ENCODE results near the gene OXLD1. TPM values are rescaled to one million over a fixed set of nuclear protein-coding genes. Genes with fewer than 3 reads are reported as not detected.
A peak's percentile ranks its signal among the peaks of the same experiment; 100 is the strongest.

The OXLD1 gene
- total RNA-seq, 1 donor from 2014 or later, result 43.0 TPM

GRCh38 chr17:81638683-81639082 lies 27.7 kb downstream of the OXLD1 start:
- Histone ChIP-seq H3K36me3 (no peaks in the 10 kb centered on the region), H3K9me3 (no peaks in the 10 kb centered on the region), H3K27ac (no peak overlapping the region), H3K4me3 (no peak overlapping the region), H3K4me1 (peaks cover 26% of the 10 kb centered on the region), H3K27me3 (no peaks in the 10 kb centered on the region)
- TF ChIP-seq POLR2AphosphoS5 (IDR thresholded peaks at IDR 0.05; ENCODE audit: insufficient read depth in 1 of 2, low read depth in 1 of 2) (no peak), POLR2A (IDR thresholded peaks at IDR 0.05) (no peak)
- intact Hi-C loops (cut with DNase I), result no loop called here
- DNase-seq (ENCODE audit: extremely low spot score in 2 of 2), result no peak

GRCh38 chr17:81636505-81637288 lies 29.7 kb downstream of the OXLD1 start, which contains the start of the genes NPLOC4 and TSPAN10:
Gene NPLOC4, minus strand, starts transcription at chr17:81637112. Its CDS starts 182 bp downstream, at chr17:81636930.
Gene TSPAN10, plus strand, starts transcription at chr17:81637196. Its CDS starts 5,217 bp downstream, at chr17:81642413.
- DNase-seq (ENCODE audit: extremely low spot score in 2 of 2), result peak in 1 of 2 donors; percentile 79
- H3K27ac ChIP-seq, result peak within 1 kb of the TSS; percentile 84
- no peaks in the 10 kb centered on the region for H3K9me3 ChIP-seq
- no peaks in the 10 kb centered on the region for H3K36me3 ChIP-seq
- peak within 1 kb of the TSS; percentile 85 to 92 for H3K4me3 ChIP-seq
- intact Hi-C loops (cut with DNase I), result no loop called here
- no peaks in the 10 kb centered on the region for H3K27me3 ChIP-seq
- H3K4me1 ChIP-seq, result peaks cover 26% of the 10 kb centered on the region
- no peak for TF ChIP-seq CTCF (IDR thresholded peaks at IDR 0.05)
- TF ChIP-seq POLR2A (IDR thresholded peaks at IDR 0.05), result peak in 1 of 2 donors; percentile 52
- TF ChIP-seq POLR2AphosphoS5 (IDR thresholded peaks at IDR 0.05; ENCODE audit: insufficient read depth in 1 of 2, low read depth in 1 of 2), result peak; percentile 72

GRCh38 chr17:81635973-81636504 lies 30.4 kb downstream of the OXLD1 start:
- peaks cover 26% of the 10 kb centered on the region for H3K4me1 ChIP-seq
- intact Hi-C loops (cut with DNase I), result no loop called here

GRCh38 chr17:81635431-81635830 lies 31.0 kb downstream of the OXLD1 start:
- TF ChIP-seq POLR2A (IDR thresholded peaks at IDR 0.05) (no peak), CTCF (IDR thresholded peaks at IDR 0.05) (no peak), POLR2AphosphoS5 (IDR thresholded peaks at IDR 0.05; ENCODE audit: insufficient read depth in 1 of 2, low read depth in 1 of 2) (no peak)
- DNase-seq (ENCODE audit: extremely low spot score in 2 of 2), result no peak
- intact Hi-C loops (cut with DNase I), result no loop called here
- H3K27ac ChIP-seq, result peak overlapping the region; percentile 19
- H3K36me3 ChIP-seq, result no peaks in the 10 kb centered on the region
- H3K27me3 ChIP-seq, result no peaks in the 10 kb centered on the region
- peaks cover 26% of the 10 kb centered on the region for H3K4me1 ChIP-seq
- no peaks in the 10 kb centered on the region for H3K9me3 ChIP-seq
- peak overlapping the region; percentile 85 to 92 for H3K4me3 ChIP-seq

More at GRCh38 chr17:81635973-81636504, 30.4 kb downstream of the OXLD1 start:
- H3K27me3 ChIP-seq, result no peaks in the 10 kb centered on the region
- no peaks in the 10 kb centered on the region for H3K36me3 ChIP-seq
- TF ChIP-seq CTCF (IDR thresholded peaks at IDR 0.05) (no peak), POLR2A (IDR thresholded peaks at IDR 0.05) (no peak), POLR2AphosphoS5 (IDR thresholded peaks at IDR 0.05; ENCODE audit: insufficient read depth in 1 of 2, low read depth in 1 of 2) (no peak)
- H3K4me3 ChIP-seq, result peak overlapping the region; percentile 85 to 92
- DNase-seq (ENCODE audit: extremely low spot score in 2 of 2), result no peak
- peak overlapping the region; percentile 84 for H3K27ac ChIP-seq
- no peaks in the 10 kb centered on the region for H3K9me3 ChIP-seq

- TF ChIP-seq CTCF (IDR thresholded peaks at IDR 0.05), result no peak
- TF ChIP-seq POLR2AphosphoS5 (IDR thresholded peaks at IDR 0.05; ENCODE audit: insufficient read depth in 1 of 2, low read depth in 1 of 2), result no peak
- no peak for TF ChIP-seq POLR2A (IDR thresholded peaks at IDR 0.05)
- DNase-seq (ENCODE audit: extremely low spot score in 2 of 2), result no peak
- Histone ChIP-seq H3K9me3 (no peaks in the 10 kb centered on the region), H3K4me3 (no peak overlapping the region), H3K4me1 (peaks cover 26% of the 10 kb centered on the region), H3K27ac (no peak overlapping the region), H3K27me3 (no peaks in the 10 kb centered on the region), H3K36me3 (peaks cover 0 to 33% of the 10 kb centered on the region in 2 donors)
- intact Hi-C loops (cut with DNase I), result no loop called here
These were observed 34.9 kb downstream of the OXLD1 start for GRCh38 chr17:81631482-81631881.
